HEK293 (cell line): Measurements from ENCODE around the gene PAX3.

Source experiments
- CTCF ChIP-seq: fragments of 450-650 bp; formaldehyde crosslinking; IDR thresholded peaks from 2 replicates; pipeline ENCODE4 v1.5.1; 2016; ENCODE audit warnings: missing biosample characterization, missing genetic modification characterization
- PBX3 ChIP-seq: sonication (generic); formaldehyde crosslinking; IDR thresholded peaks from 2 replicates; pipeline ENCODE4 v1.8.1; 2022; ENCODE audit warnings: mild to moderate bottlenecking, moderate library complexity, missing genetic modification reagents
- REST ChIP-seq: fragments of 450-650 bp; formaldehyde crosslinking; IDR thresholded peaks from 2 replicates; pipeline ENCODE4 v1.5.1; 2016; ENCODE audit warnings: missing biosample characterization, missing genetic modification characterization
- YY1 ChIP-seq: fragments of 450-650 bp; formaldehyde crosslinking; IDR thresholded peaks from 2 replicates; pipeline ENCODE4 v1.5.1; 2018; ENCODE audit warnings: missing biosample characterization, missing genetic modification characterization
- ZNF18 ChIP-seq: fragments of 450-650 bp; formaldehyde crosslinking; IDR thresholded peaks from 2 replicates; pipeline ENCODE4 v1.5.1; 2016; ENCODE audit warnings: missing biosample characterization, missing genetic modification characterization
- ZNF239 ChIP-seq: fragments of 450-650 bp; formaldehyde crosslinking; IDR thresholded peaks from 2 replicates; pipeline ENCODE4 v1.5.1; 2016; ENCODE audit warnings: missing biosample characterization, missing genetic modification characterization
- ZNF777 ChIP-seq: fragments of 450-650 bp; formaldehyde crosslinking; IDR thresholded peaks from 2 replicates; pipeline ENCODE4 v1.5.1; 2017; ENCODE audit warnings: missing biosample characterization, missing genetic modification characterization, borderline replicate concordance
- ZNF791 ChIP-seq: fragments of 450-650 bp; formaldehyde crosslinking; IDR thresholded peaks from 2 replicates; pipeline ENCODE4 v1.5.1; 2016; ENCODE audit warnings: missing biosample characterization, missing genetic modification characterization
- ZNF843 ChIP-seq: fragments of 450-650 bp; formaldehyde crosslinking; IDR thresholded peaks from 2 replicates; pipeline ENCODE4 v1.5.1; 2016; ENCODE audit warnings: missing biosample characterization, missing genetic modification characterization

GRCh38 chr2:222213049-222213448 lies 85.7 kb downstream of the PAX3 start:
- TF ChIP-seq CTCF (tag by site-specific recombination) (no peak), ZNF777 (no peak), REST (tag by site-specific recombination) (no peak), ZNF239 (tag by site-specific recombination) (no peak), ZNF18 (tag by site-specific recombination) (no peak), ZNF791 (tag by site-specific recombination) (no peak), ZNF843 (no peak), YY1 (no peak), PBX3 (CRISPR knock-in tag) (no peak)
